HFFc6 (cell line): ENCODE data around the gene IFNA13. TPM values are rescaled to one million over a fixed set of nuclear protein-coding genes. Genes with fewer than 3 reads are reported as not detected.

Experiments used
- DNase-seq: peaks from one replicate; pipeline ENCODE4 v3.0.0-alpha.2; 2018
- H3K27ac Mint-ChIP-seq: 2 replicates; pipeline ENCODE4 v1.8.0; 2020; ENCODE audit warnings: mild to moderate bottlenecking, mixed read lengths
- H3K27me3 Mint-ChIP-seq: 2 replicates; pipeline ENCODE4 v1.8.0; 2021; ENCODE audit warnings: mild to moderate bottlenecking, moderate library complexity, mixed read lengths; ENCODE audit not compliant: insufficient read depth
- H3K36me3 Mint-ChIP-seq: 2 replicates; pipeline ENCODE4 v1.8.0; 2021; ENCODE audit warnings: low read depth, mixed read lengths
- H3K4me1 Mint-ChIP-seq: 2 replicates; pipeline ENCODE4 v1.8.0; 2020; ENCODE audit warnings: low read depth, mixed read lengths
- H3K4me3 Mint-ChIP-seq: 2 replicates; pipeline ENCODE4 v1.8.0; 2020; ENCODE audit warnings: mild to moderate bottlenecking, moderate library complexity, mixed read lengths
- H3K9me3 Mint-ChIP-seq: 2 replicates; pipeline ENCODE4 v1.8.0; 2020; ENCODE audit warnings: mild to moderate bottlenecking, mixed read lengths
- total RNA-seq, 6 experiments: library from RNA; stranded (reverse); fragmentation: NEBNext Ultra II Directional; extraction: Animal tissue kit (Norgen Biotek cat#: 25700); gene quantifications; 2 replicates in 1 of 6; 3 replicates in 5 of 6; pipeline ENCODE4 v1.2.3, GENCODE V29; 2021
- TF ChIP-seq, protein P1 (sequence below): fragments of 200-600 bp; sonication (generic); IDR thresholded peaks from 2 replicates; pipeline ENCODE4 v1.5.0; 2021; ENCODE audit warnings: antibody characterized with exemption, mild to moderate bottlenecking

Gene IFNA13
- total RNA-seq, 6 experiments from 2014 or later: not detected

DNA sequence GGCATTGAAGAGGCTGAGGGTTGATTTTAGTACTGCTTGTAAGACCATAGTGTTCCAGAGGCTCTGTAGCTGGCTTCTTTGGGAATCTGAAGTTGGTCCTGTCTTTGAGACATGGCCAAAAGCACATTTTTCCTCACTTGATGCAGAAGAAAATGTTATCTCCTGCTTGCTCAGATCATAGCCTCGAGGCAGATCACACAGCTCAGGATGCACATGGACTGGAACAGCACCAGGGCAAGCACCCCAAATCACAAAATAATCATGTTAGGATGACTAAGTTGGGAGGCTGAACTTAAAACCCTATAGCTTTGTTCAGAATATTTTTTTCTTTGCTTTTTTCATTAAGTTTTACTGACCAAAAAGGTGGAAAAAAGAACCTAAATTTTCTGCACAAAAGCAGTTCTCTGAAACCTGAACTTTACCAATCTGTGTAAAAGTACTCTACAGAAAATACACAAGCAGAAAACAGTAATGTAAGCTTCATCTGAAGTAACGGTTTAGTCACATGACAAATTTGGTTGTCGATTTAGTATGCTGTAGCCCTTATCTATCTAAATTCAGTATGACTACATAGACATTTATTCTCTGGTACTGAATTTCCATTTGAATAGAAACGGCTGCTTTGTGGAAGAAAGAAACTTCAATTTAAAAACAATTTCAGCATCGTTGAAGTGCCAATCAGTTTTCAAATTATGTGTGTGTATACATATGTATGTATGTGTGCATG lies 36.0 kb downstream of the IFNA13 start:
- H3K9me3 Mint-ChIP-seq: no peaks in the 10 kb centered on the region
- H3K27ac Mint-ChIP-seq: peak overlapping the region; percentile 42
- peaks cover 25% of the 10 kb centered on the region for H3K36me3 Mint-ChIP-seq
- peaks cover 69% of the 10 kb centered on the region for H3K4me1 Mint-ChIP-seq
- H3K4me3 Mint-ChIP-seq: peak overlapping the region; percentile 96
- H3K27me3 Mint-ChIP-seq: no peaks in the 10 kb centered on the region; the same call in 1 of the 2 replicates
- DNase-seq: peak; percentile 38
- TF ChIP-seq, protein P1, sequence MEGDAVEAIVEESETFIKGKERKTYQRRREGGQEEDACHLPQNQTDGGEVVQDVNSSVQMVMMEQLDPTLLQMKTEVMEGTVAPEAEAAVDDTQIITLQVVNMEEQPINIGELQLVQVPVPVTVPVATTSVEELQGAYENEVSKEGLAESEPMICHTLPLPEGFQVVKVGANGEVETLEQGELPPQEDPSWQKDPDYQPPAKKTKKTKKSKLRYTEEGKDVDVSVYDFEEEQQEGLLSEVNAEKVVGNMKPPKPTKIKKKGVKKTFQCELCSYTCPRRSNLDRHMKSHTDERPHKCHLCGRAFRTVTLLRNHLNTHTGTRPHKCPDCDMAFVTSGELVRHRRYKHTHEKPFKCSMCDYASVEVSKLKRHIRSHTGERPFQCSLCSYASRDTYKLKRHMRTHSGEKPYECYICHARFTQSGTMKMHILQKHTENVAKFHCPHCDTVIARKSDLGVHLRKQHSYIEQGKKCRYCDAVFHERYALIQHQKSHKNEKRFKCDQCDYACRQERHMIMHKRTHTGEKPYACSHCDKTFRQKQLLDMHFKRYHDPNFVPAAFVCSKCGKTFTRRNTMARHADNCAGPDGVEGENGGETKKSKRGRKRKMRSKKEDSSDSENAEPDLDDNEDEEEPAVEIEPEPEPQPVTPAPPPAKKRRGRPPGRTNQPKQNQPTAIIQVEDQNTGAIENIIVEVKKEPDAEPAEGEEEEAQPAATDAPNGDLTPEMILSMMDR: no peak

- peaks cover 37% of the 10 kb centered on the region for H3K4me1 Mint-ChIP-seq
- DNase-seq: peak; percentile 29
- peaks cover 13% of the 10 kb centered on the region for H3K36me3 Mint-ChIP-seq
- H3K27ac Mint-ChIP-seq: no peak overlapping the region
- H3K27me3 Mint-ChIP-seq: no peaks in the 10 kb centered on the region
- TF ChIP-seq, protein P1: peak; percentile 87
- H3K4me3 Mint-ChIP-seq: no peak overlapping the region
- H3K9me3 Mint-ChIP-seq: no peaks in the 10 kb centered on the region
Measured at GRCh38 chr9:21326526-21327139, 41.2 kb downstream of the IFNA13 start.

GRCh38 chr9:21324047-21324446 lies 43.8 kb downstream of the IFNA13 start:
- Mint-ChIP-seq H3K4me3 (no peak overlapping the region), H3K4me1 (peaks cover 23% of the 10 kb centered on the region), H3K36me3 (peaks cover 13% of the 10 kb centered on the region), H3K27ac (peak overlapping the region; percentile 22; the same call in 1 of the 2 replicates), H3K9me3 (no peaks in the 10 kb centered on the region), H3K27me3 (no peaks in the 10 kb centered on the region)
- TF ChIP-seq, protein P1: no peak
- no peak for DNase-seq

DNA sequence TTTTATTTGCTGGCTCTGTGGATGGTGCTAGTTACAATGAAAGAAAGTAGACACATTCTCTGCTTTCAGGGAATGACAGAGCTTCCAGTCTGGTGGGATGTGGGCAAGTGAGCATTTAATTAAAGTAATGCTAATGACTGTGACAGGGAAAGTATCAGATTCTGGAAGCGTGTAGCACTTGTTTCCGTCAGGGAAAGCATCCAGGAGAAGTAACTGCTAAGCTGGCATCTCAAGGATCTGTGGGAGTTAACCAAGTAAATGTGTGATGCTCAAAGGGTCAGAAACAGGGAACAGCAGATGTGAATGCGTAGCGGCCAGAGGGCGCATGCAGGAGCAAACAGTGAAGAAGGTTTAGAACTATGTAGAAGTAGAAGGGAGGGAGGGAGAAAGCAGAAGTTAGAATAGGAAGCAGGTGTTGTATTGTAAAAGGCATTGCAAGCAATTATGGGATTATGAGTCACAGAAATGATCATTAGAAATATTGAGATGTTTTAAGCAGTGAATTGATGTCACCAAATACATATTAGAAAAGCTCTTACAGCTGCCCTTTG lies 44.9 kb downstream of the IFNA13 start:
- no peak overlapping the region for H3K27ac Mint-ChIP-seq
- H3K4me3 Mint-ChIP-seq: no peak overlapping the region
- no peaks in the 10 kb centered on the region for H3K27me3 Mint-ChIP-seq
- DNase-seq: no peak
- H3K4me1 Mint-ChIP-seq: peaks cover 27% of the 10 kb centered on the region
- TF ChIP-seq, protein P1: no peak
- H3K9me3 Mint-ChIP-seq: no peaks in the 10 kb centered on the region
- peaks cover 13% of the 10 kb centered on the region for H3K36me3 Mint-ChIP-seq

DNA sequence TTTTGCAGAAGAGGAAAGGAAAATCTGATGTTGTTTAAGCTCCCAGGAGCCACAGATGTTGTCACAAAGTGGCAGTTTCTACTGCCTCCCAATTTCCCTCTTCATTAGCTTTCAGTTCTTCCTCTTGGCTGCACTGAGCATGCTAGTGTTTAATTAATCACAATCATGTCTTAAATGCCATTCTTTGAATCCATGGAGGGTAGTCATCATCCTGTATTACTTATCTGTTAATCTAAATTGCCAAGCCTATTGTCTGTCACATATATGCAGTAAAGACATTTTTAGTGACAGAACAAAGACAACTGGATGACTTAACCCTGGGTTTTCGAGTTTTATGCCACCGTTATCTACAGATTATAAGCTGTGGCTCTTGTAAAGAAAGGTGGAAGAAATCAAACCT lies 47.4 kb downstream of the IFNA13 start:
- H3K9me3 Mint-ChIP-seq: no peaks in the 10 kb centered on the region
- no peak overlapping the region for H3K27ac Mint-ChIP-seq
- no peaks in the 10 kb centered on the region; the same call in 1 of the 2 replicates for H3K27me3 Mint-ChIP-seq
- no peak for DNase-seq
- H3K36me3 Mint-ChIP-seq: peaks cover 13% of the 10 kb centered on the region
- no peak overlapping the region for H3K4me3 Mint-ChIP-seq
- TF ChIP-seq, protein P1: no peak
- H3K4me1 Mint-ChIP-seq: peaks cover 12% of the 10 kb centered on the region
